Daoy (cell line): ENCODE data around the gene PIGL. TPM values are rescaled to one million over a fixed set of nuclear protein-coding genes. Genes with fewer than 3 reads are reported as not detected.
A peak's percentile ranks its signal among the peaks of the same experiment; 100 is the strongest.
"Not testable (repeated sequence)": the region's sequence is repeated elsewhere in the genome, so short reads cannot be mapped to it uniquely, and the experiment has no call there.

Source experiments
- DNase-seq: peaks from one replicate; pipeline ENCODE4 v3.0.0-alpha.2; 2015; ENCODE audit warnings: low read depth
- total RNA-seq: library from RNA; depleted of rRNA; stranded (reverse); fragments of >200 nt; shearing (Covaris generic); gene quantifications from 2 replicates; pipeline ENCODE4 v1.2.3, GENCODE V29; 2014

Gene PIGL
- total RNA-seq, 1 experiment from 2014 or later = 15.6 TPM

- no peak for DNase-seq
Measured at GRCh38 chr17:16273929-16274339, 56.9 kb downstream of the PIGL start.

- DNase-seq = no peak
Measured at GRCh38 chr17:16275024-16275423, 58.0 kb downstream of the PIGL start.

GRCh38 chr17:16277163-16277562 is 60.2 kb downstream of the PIGL start:
- DNase-seq = no peak

GRCh38 chr17:16281351-16281750 is 64.3 kb downstream of the PIGL start:
- peak; percentile 42 for DNase-seq

GRCh38 chr17:16282522-16282921 is 65.5 kb downstream of the PIGL start:
- peak; percentile 75 for DNase-seq

GRCh38 chr17:16283705-16284104 is 66.7 kb downstream of the PIGL start:
- peak; percentile 84 for DNase-seq

- DNase-seq = no peak
Measured at GRCh38 chr17:16285646-16286008, 68.6 kb downstream of the PIGL start.

- DNase-seq = peak; percentile 96
Measured at GRCh38 chr17:16286009-16286946, 69.3 kb downstream of the PIGL start.

GRCh38 chr17:16286947-16287562 is 70.0 kb downstream of the PIGL start:
- peak; percentile 68 for DNase-seq

GRCh38 chr17:16287563-16288027 is 70.6 kb downstream of the PIGL start:
- DNase-seq = peak; percentile 83

GRCh38 chr17:16288860-16289571 is 72.0 kb downstream of the PIGL start:
- DNase-seq = no peak

GRCh38 chr17:16293931-16294330 is 76.9 kb downstream of the PIGL start:
- DNase-seq = no peak

GRCh38 chr17:16294560-16294959 is 77.5 kb downstream of the PIGL start:
- DNase-seq = no peak

GRCh38 chr17:16296072-16296471 is 79.1 kb downstream of the PIGL start:
- DNase-seq = not testable (repeated sequence)

- DNase-seq = no peak
Measured at GRCh38 chr17:16297367-16298139, 80.5 kb downstream of the PIGL start.

- DNase-seq = no peak
Measured at GRCh38 chr17:16298140-16298662, 81.2 kb downstream of the PIGL start.

GRCh38 chr17:16300554-16300953 is 83.5 kb downstream of the PIGL start:
- DNase-seq = no peak

GRCh38 chr17:16301963-16302855 is 85.2 kb downstream of the PIGL start:
- no peak for DNase-seq

GRCh38 chr17:16302856-16303255 is 85.8 kb downstream of the PIGL start:
- DNase-seq = no peak

- no peak for DNase-seq
Measured at GRCh38 chr17:16304830-16305229, 87.8 kb downstream of the PIGL start.
